HCT116 (cell line): ENCODE measurements around the gene DYNC1LI1. TPM values are rescaled to one million over a fixed set of nuclear protein-coding genes. Genes with fewer than 3 reads are reported as not detected.

Source experiments
- ATAC-seq: fragments of 200-7000 bp; cut with Tn5 transposase; 2 replicates; pipeline ENCODE4 v1.9.1; 2020; ENCODE audit warnings: mild to moderate bottlenecking, moderate library complexity
- BruUV-seq: library from RNA; stranded (reverse); fragments of 400-500 nt; replicated peaks from 2 replicates; lab custom pipeline; 2021; lab: Mats Ljungman, UMichigan
- CTCF ChIA-PET: fragments of 300-600 bp; sonication (Branson Sonifier 250); formaldehyde crosslinking; loops from one replicate; lab custom pipeline; 2021; ENCODE audit warnings: antibody characterized with exemption; lab: Charles Lee
- POLR2A ChIA-PET: fragments of 300-600, 350-600 bp; sonication (Branson Sonifier 250); formaldehyde crosslinking; loops from one replicate; lab custom pipeline; 2021; ENCODE audit warnings: antibody characterized with exemption; lab: Charles Lee
- RAD21 ChIA-PET, 2 experiments: fragments of 300-600 bp; sonication (Branson Sonifier 250); formaldehyde crosslinking; loops; one replicate each; lab custom pipeline; 2023; ENCODE audit warnings: low total read pairs in 2 of 2; ENCODE audit not compliant: uncharacterized antibody in 2 of 2, unreplicated experiment in 2 of 2, low non-redundant PET in 1 of 2; lab: Charles Lee
- DNase-seq: peaks from one replicate; pipeline ENCODE4 v3.0.0-alpha.2; 2010; ENCODE audit warnings: low read depth, low spot score
- H2AFZ ChIP-seq: fragments of 200-600 bp; shearing (Covaris generic), sonication (generic); 2 replicates; pipeline ENCODE4 v1.6.1; 2017; ENCODE audit warnings: low read depth, mixed run types, mixed read lengths, antibody characterized with exemption, low read length; ENCODE audit not compliant: poor library complexity, severe bottlenecking
- H3K27ac ChIP-seq: 2 replicates; pipeline ENCODE4 v1.5.1; 2012; ENCODE audit warnings: low read depth, low read length
- H3K27me3 ChIP-seq: fragments of 200-600 bp; sonication (generic); 2 replicates; pipeline ENCODE4 v1.6.1; 2016; ENCODE audit warnings: mixed run types, low read length, mixed read lengths; ENCODE audit not compliant: insufficient read depth
- H3K36me3 ChIP-seq, 2 experiments: fragments of 200-500 bp in 1 of 2; fragments of 200-600 bp in 1 of 2; sonication (Bioruptor generic) in 1 of 2; sonication (generic) in 1 of 2; 2 replicates each; pipeline versions ENCODE4 v1.5.1 to v1.6.1; 2014 to 2016; ENCODE audit warnings: low read length in 2 of 2, inconsistent platforms in 1 of 2, mixed read lengths in 1 of 2, mixed run types in 1 of 2; ENCODE audit not compliant: insufficient read depth in 2 of 2, control insufficient read depth in 1 of 2
- H3K4me1 ChIP-seq, 2 experiments: fragments of 200-600 bp in 1 of 2; sonication (generic) in 1 of 2; 2 replicates each; pipeline versions ENCODE4 v1.5.1 to v1.6.1; 2012 to 2017; ENCODE audit warnings: low read length in 2 of 2, inconsistent platforms in 1 of 2, mild to moderate bottlenecking in 1 of 2, mixed read lengths in 1 of 2, mixed run types in 1 of 2, moderate library complexity in 1 of 2; ENCODE audit not compliant: insufficient read depth in 2 of 2, control insufficient read depth in 1 of 2
- H3K4me2 ChIP-seq: fragments of 200-600 bp; sonication (generic); 2 replicates; pipeline ENCODE4 v1.6.1; 2017; ENCODE audit warnings: mixed run types, low read length, mixed read lengths
- H3K4me3 ChIP-seq, 2 experiments: fragments of 200-600 bp in 1 of 2; sonication (generic) in 1 of 2; replicated peaks in 1 of 2; 2 replicates each; pipeline ENCODE4 v1.5.1; 2011 to 2016; ENCODE audit warnings: low read length in 2 of 2, control low read depth in 1 of 2, low read depth in 1 of 2, mild to moderate bottlenecking in 1 of 2, mixed read lengths in 1 of 2, mixed run types in 1 of 2
- H3K79me2 ChIP-seq: fragments of 200-600 bp; sonication (generic); 2 replicates; pipeline ENCODE4 v1.6.1; 2017; ENCODE audit warnings: mild to moderate bottlenecking, mixed run types, low read length, moderate library complexity, mixed read lengths; ENCODE audit not compliant: insufficient read depth
- H3K9ac ChIP-seq: fragments of 200-600 bp; sonication (generic); 2 replicates; pipeline ENCODE4 v1.6.1; 2016; ENCODE audit warnings: low read length, mixed read lengths
- H3K9me2 ChIP-seq: fragments of 200-600 bp; sonication (generic), shearing (Covaris generic); 2 replicates; pipeline ENCODE4 v1.6.1; 2017; ENCODE audit warnings: mixed run types, mild to moderate bottlenecking, moderate library complexity; ENCODE audit not compliant: insufficient read depth
- H3K9me3 ChIP-seq, 2 experiments: fragments of 200-500 bp in 1 of 2; fragments of 200-600 bp in 1 of 2; sonication (Bioruptor generic) in 1 of 2; sonication (generic) in 1 of 2; 2 replicates each; pipeline ENCODE4 v1.6.1; 2014 to 2017; ENCODE audit warnings: low read length in 2 of 2, mixed read lengths in 2 of 2, inconsistent platforms in 1 of 2, low read depth in 1 of 2, mild to moderate bottlenecking in 1 of 2, mixed run types in 1 of 2, moderate library complexity in 1 of 2; ENCODE audit not compliant: control insufficient read depth in 1 of 2, insufficient read depth in 1 of 2
- H4K20me1 ChIP-seq: fragments of 200-600 bp; sonication (generic), shearing (Covaris generic); 2 replicates; pipeline ENCODE4 v1.6.1; 2017; ENCODE audit warnings: mixed run types, mild to moderate bottlenecking, moderate library complexity; ENCODE audit not compliant: insufficient read depth
- CBX3 ChIP-seq: IDR thresholded peaks from 2 replicates; pipeline ENCODE4 v1.6.1; 2012; ENCODE audit warnings: low read depth
- JUND ChIP-seq: IDR thresholded peaks from 2 replicates; pipeline ENCODE4 v1.6.1; 2012
- SRF ChIP-seq: IDR thresholded peaks from 2 replicates; pipeline ENCODE4 v1.6.1; 2012; ENCODE audit warnings: low read depth
- TCF7L2 ChIP-seq: IDR thresholded peaks from 2 replicates; pipeline ENCODE4 v1.7.0; 2011; ENCODE audit warnings: borderline replicate concordance, inconsistent platforms; ENCODE audit not compliant: insufficient read depth, insufficient read length; ENCODE audit errors: extremely low read depth
- YY1 ChIP-seq: IDR thresholded peaks from 2 replicates; pipeline ENCODE4 v1.6.1; 2011; ENCODE audit warnings: low read length, low read depth, moderate library complexity, mild to moderate bottlenecking; ENCODE audit not compliant: insufficient replicate concordance; ENCODE audit errors: extremely low read depth
- intact Hi-C: fragments of 100-400 bp; cut with micrococcal nuclease; formaldehyde crosslinking; loops from 2 replicates; pipeline ENCODE4 v1.10.0; 2022
- total RNA-seq: library from RNA; stranded (reverse); gene quantifications from one replicate; pipeline ENCODE4 v1.2.1, GENCODE V29; 2021; ENCODE audit not compliant: unreplicated experiment
- TF ChIP-seq, protein P1 (sequence below), 3 experiments: fragments of 200-600 bp in 1 of 3; sonication (generic) in 1 of 3; IDR thresholded peaks in 2 of 3; conservative IDR thresholded peaks in 1 of 3; 2 replicates each; pipeline ENCODE4 v1.5.1; 2012 to 2017; ENCODE audit warnings: low read depth in 2 of 3, low read length in 2 of 3, antibody characterized with exemption in 1 of 3, borderline replicate concordance in 1 of 3, control low read depth in 1 of 3, mild to moderate bottlenecking in 1 of 3, mixed read lengths in 1 of 3, mixed run types in 1 of 3, moderate library complexity in 1 of 3; ENCODE audit not compliant: insufficient read depth in 1 of 3
- TF ChIP-seq, protein P2 (sequence below): IDR thresholded peaks from 2 replicates; pipeline ENCODE4 v1.6.1; 2012; ENCODE audit warnings: low read depth

DYNC1LI1 gene
- total RNA-seq, 1 experiment from 2014 or later = 39.4 TPM

DNA sequence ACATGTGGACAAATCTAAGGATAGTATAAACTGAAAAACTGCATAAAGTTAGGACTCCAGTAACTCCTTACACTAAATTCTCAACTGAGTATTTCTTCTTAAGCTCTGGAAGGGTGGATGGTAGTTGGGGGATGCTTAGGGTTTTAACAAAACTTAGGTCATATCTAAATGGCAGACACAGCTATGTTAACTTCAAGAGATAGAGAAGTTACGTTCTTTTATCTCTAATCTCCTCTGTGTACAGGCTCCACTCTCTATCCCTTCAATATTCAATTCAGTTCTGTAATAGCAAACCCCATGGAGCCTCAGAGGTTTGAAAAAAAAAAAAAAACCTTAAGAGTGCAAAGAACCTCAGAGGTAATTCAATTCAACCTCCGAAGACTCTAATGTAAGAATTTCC lies 71.1 kb downstream of the DYNC1LI1 start:
- BruUV-seq = no TSS peak
- H3K36me3 ChIP-seq = no peaks in the 10 kb centered on the region
- H3K9me2 ChIP-seq = no peaks in the 10 kb centered on the region
- ChIA-PET POLR2A (no interaction called here), RAD21 (no interaction called here), CTCF (no interaction called here)
- intact Hi-C loops = no loop called here
- no peak overlapping the region for H3K4me3 ChIP-seq
- H3K4me2 ChIP-seq = no peak overlapping the region
- DNase-seq = no peak
- no peak overlapping the region for H3K9ac ChIP-seq
- H3K27ac ChIP-seq = no peak overlapping the region
- H3K9me3 ChIP-seq = no peaks in the 10 kb centered on the region
- H3K4me1 ChIP-seq = peaks cover 8 to 17% of the 10 kb centered on the region in 2 experiments; a peak in 3 of 4 replicates
- H3K27me3 ChIP-seq = no peaks in the 10 kb centered on the region
- TF ChIP-seq SRF (no peak), TCF7L2 (no peak)
- no peak overlapping the region for H2AFZ ChIP-seq
- peaks cover 26% of the 10 kb centered on the region for H3K79me2 ChIP-seq
- no peak for ATAC-seq
- H4K20me1 ChIP-seq = peaks cover 3% of the 10 kb centered on the region; the same call in 1 of the 2 replicates

DNA sequence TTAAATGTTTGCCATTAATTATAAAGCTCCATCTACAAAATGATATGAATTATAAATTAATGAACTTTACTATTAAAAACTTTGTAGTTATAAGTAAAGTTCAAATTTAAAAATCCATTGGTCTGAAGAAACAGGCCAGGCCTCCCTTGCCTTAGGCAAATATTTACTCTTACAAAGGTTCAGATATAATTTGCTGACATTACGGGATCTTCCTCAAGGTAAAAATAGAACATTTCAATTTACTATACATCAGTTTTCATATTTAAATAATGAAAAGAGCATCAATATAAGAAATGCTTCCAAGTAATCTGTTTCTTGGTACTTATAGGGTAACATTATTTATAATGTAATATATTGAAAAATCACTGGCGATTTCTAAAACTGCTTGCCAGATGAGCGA lies 71.7 kb downstream of the DYNC1LI1 start:
- Histone ChIP-seq H2AFZ (no peak overlapping the region), H4K20me1 (peaks cover 3% of the 10 kb centered on the region; the same call in 1 of the 2 replicates), H3K27me3 (no peaks in the 10 kb centered on the region), H3K27ac (no peak overlapping the region), H3K4me3 (no peak overlapping the region), H3K4me1 (peaks cover 8 to 17% of the 10 kb centered on the region in 2 experiments; a peak in 3 of 4 replicates), H3K9me2 (no peaks in the 10 kb centered on the region), H3K79me2 (peaks cover 26% of the 10 kb centered on the region), H3K9me3 (no peaks in the 10 kb centered on the region), H3K9ac (no peak overlapping the region), H3K4me2 (no peak overlapping the region), H3K36me3 (no peaks in the 10 kb centered on the region)
- no peak for DNase-seq
- no peak for ATAC-seq
- TF ChIP-seq, protein P1, sequence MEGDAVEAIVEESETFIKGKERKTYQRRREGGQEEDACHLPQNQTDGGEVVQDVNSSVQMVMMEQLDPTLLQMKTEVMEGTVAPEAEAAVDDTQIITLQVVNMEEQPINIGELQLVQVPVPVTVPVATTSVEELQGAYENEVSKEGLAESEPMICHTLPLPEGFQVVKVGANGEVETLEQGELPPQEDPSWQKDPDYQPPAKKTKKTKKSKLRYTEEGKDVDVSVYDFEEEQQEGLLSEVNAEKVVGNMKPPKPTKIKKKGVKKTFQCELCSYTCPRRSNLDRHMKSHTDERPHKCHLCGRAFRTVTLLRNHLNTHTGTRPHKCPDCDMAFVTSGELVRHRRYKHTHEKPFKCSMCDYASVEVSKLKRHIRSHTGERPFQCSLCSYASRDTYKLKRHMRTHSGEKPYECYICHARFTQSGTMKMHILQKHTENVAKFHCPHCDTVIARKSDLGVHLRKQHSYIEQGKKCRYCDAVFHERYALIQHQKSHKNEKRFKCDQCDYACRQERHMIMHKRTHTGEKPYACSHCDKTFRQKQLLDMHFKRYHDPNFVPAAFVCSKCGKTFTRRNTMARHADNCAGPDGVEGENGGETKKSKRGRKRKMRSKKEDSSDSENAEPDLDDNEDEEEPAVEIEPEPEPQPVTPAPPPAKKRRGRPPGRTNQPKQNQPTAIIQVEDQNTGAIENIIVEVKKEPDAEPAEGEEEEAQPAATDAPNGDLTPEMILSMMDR (IDR thresholded peaks at IDR 0.05 in 2 of 3, conservative IDR thresholded peaks at IDR 0.05 in 1 of 3; ENCODE audit: borderline replicate concordance in 1 of 3, insufficient read depth in 1 of 3, low read depth in 2 of 3, low read length in 2 of 3) = no peak
- TF ChIP-seq CBX3 (no peak), JUND (no peak), TCF7L2 (no peak), YY1 (no peak)
- TF ChIP-seq, protein P2, sequence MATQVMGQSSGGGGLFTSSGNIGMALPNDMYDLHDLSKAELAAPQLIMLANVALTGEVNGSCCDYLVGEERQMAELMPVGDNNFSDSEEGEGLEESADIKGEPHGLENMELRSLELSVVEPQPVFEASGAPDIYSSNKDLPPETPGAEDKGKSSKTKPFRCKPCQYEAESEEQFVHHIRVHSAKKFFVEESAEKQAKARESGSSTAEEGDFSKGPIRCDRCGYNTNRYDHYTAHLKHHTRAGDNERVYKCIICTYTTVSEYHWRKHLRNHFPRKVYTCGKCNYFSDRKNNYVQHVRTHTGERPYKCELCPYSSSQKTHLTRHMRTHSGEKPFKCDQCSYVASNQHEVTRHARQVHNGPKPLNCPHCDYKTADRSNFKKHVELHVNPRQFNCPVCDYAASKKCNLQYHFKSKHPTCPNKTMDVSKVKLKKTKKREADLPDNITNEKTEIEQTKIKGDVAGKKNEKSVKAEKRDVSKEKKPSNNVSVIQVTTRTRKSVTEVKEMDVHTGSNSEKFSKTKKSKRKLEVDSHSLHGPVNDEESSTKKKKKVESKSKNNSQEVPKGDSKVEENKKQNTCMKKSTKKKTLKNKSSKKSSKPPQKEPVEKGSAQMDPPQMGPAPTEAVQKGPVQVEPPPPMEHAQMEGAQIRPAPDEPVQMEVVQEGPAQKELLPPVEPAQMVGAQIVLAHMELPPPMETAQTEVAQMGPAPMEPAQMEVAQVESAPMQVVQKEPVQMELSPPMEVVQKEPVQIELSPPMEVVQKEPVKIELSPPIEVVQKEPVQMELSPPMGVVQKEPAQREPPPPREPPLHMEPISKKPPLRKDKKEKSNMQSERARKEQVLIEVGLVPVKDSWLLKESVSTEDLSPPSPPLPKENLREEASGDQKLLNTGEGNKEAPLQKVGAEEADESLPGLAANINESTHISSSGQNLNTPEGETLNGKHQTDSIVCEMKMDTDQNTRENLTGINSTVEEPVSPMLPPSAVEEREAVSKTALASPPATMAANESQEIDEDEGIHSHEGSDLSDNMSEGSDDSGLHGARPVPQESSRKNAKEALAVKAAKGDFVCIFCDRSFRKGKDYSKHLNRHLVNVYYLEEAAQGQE = no peak
- no TSS peak for BruUV-seq
- RAD21 ChIA-PET = no interaction called here
- intact Hi-C loops = no loop called here
- POLR2A ChIA-PET = no interaction called here
- CTCF ChIA-PET = no interaction called here
